ENCODE results near the gene MCAT.
A peak's percentile ranks its signal among the peaks of the same experiment; 100 is the strongest.

Gene MCAT

DNA sequence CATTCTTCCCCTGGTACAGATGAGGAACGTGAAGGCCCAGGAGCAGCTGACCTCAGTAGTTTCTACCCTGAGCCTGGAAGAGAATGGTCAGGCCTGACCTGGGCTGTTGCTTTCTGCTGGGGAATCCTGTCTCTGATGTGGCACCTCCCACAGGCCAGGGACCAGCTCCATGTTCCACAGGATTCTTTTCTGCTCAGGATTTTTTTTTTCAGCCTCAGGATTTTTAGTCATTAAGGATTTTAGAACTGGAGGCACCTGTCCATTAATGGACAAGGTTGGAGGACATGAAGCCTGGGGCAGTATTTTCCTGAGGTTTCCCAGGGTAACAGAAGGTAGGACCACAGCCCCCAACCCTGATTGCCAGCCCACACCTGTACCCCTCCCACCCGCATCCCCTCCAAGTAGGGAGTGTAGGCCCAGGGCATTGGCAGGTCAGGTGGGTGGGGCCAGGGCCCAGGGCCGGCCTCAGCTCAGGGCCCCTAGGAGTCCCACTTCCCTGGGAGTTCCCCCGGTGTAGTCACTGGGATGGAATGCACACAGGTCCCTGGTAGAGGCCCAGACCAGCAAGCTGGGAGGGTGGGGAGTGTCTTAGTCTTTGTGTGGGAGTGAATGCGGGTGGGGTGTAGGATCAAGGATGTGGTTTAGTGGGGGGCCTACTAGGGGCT lies 16.6 kb downstream of the MCAT start:
- no peak overlapping the region for H3K4me3 ChIP-seq (ENCODE audit: low read depth, low read length)
- TF ChIP-seq, protein P1, sequence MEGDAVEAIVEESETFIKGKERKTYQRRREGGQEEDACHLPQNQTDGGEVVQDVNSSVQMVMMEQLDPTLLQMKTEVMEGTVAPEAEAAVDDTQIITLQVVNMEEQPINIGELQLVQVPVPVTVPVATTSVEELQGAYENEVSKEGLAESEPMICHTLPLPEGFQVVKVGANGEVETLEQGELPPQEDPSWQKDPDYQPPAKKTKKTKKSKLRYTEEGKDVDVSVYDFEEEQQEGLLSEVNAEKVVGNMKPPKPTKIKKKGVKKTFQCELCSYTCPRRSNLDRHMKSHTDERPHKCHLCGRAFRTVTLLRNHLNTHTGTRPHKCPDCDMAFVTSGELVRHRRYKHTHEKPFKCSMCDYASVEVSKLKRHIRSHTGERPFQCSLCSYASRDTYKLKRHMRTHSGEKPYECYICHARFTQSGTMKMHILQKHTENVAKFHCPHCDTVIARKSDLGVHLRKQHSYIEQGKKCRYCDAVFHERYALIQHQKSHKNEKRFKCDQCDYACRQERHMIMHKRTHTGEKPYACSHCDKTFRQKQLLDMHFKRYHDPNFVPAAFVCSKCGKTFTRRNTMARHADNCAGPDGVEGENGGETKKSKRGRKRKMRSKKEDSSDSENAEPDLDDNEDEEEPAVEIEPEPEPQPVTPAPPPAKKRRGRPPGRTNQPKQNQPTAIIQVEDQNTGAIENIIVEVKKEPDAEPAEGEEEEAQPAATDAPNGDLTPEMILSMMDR (IDR thresholded peaks at IDR 0.05; ENCODE audit: insufficient read depth, low read length, missing control alignments): no peak
- ChIA-PET POLR2A (no interaction called here), CTCF (interaction anchor here (0.8 to 1.1 kb wide), 2 partner anchors 9 to 11 kb away, joined by 4 to 5 read pairs; no protein-coding TSS in a partner anchor)
- DNase-seq (ENCODE audit: low read depth, low spot score): peak; percentile 38

DNA sequence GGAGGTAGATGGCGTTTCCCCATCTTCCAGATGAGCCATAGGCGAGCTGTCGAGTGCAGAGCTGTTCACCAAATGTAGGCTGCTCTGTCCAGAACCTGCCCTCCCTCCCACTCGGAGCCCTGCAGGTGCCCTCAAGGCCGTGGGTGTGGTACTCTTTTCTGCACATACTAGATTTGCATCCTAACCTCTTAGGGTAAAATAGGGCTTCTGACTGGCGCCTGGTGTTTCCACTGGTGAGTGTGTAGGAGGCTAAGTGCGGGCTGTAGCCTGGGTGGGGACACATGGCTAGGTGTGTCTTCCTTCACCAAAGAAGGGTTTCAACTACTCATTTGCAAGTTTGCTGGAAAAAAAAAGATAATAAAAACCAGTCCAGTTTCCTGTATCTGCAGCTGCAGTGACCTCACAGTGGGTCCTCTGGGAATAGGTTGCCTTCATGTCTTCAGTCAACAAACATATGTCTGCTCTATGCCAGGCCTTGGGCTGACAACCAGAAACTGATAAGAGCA lies 24.2 kb downstream of the MCAT start:
- CTCF ChIA-PET: no interaction called here
- DNase-seq (ENCODE audit: low read depth, low spot score): no peak
- POLR2A ChIA-PET: no interaction called here
- TF ChIP-seq, protein P1 (IDR thresholded peaks at IDR 0.05; ENCODE audit: insufficient read depth, low read length, missing control alignments): no peak
- no peak overlapping the region for H3K4me3 ChIP-seq (ENCODE audit: low read depth, low read length)

DNA sequence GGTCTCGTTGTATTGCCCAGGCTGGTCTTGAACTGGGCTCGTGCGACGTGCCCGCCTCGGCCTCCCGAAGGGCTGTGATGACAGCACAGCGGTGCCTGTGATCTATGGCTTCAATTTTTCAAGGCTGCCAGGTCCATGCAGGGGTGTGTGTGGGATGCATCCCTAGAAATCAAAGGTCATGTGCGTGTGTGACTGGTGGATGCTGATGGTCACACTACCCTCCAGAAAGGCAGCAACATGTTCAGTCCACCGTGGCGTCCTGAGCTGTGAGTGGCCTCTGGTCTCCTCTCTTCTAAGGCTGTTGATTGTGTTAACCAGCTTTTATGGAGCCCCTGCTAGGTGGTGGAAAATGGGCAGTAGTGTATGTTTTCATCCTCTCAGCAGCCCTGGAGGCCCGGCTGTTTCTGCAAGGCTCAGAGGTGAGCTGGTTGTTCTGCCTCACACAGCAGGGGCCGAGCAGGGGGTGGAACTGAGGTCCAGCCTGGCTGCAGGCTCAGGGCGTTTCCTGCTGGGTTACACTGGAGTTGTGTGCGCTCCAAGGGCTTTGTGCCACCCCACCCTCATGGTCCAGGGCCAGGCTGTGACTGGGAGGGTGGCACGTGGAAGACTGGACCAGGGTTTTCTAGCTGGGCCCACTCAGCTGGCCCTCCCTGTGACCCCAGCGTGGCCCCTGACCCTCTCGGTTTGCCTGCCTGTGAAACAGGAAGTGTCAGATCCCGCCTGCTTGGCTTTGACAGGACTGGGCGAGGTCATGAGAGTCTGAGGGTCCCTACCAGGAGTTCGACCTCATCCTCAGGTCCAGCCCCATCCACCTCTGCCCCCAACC lies 25.0 kb downstream of the MCAT start:
- no peak for DNase-seq (ENCODE audit: low read depth, low spot score)
- TF ChIP-seq, protein P1 (IDR thresholded peaks at IDR 0.05; ENCODE audit: insufficient read depth, low read length, missing control alignments): no peak
- ChIA-PET CTCF (no interaction called here), POLR2A (no interaction called here)
- no peak overlapping the region for H3K4me3 ChIP-seq (ENCODE audit: low read depth, low read length)

DNA sequence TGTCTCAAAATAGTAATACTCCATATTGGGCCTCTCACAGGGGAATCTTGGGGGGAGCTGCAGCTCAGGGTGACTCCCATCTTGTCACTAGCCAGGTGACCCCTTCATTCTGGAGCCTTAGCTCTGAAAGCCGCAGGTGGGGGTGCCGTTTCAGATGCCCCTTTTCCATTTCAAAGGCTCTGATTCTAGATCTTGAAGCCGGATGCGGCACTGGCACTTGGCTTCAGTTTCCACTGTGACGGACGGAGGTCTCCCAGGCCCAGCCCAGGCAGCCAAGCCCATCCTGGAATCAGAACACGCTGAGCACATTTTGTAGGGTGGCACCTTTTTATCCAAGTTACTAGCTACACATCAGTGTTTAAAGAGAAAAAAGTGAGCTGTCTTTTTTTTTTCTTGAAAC lies 26.3 kb downstream of the MCAT start:
- ChIA-PET CTCF (interaction anchor here (1.3 kb wide), 1 partner anchor 16 kb away, joined by 3 read pairs; no protein-coding TSS in a partner anchor), POLR2A (no interaction called here)
- H3K4me3 ChIP-seq (ENCODE audit: low read depth, low read length): no peak overlapping the region
- DNase-seq (ENCODE audit: low read depth, low spot score): no peak
- TF ChIP-seq, protein P1 (IDR thresholded peaks at IDR 0.05; ENCODE audit: insufficient read depth, low read length, missing control alignments): no peak

DNA sequence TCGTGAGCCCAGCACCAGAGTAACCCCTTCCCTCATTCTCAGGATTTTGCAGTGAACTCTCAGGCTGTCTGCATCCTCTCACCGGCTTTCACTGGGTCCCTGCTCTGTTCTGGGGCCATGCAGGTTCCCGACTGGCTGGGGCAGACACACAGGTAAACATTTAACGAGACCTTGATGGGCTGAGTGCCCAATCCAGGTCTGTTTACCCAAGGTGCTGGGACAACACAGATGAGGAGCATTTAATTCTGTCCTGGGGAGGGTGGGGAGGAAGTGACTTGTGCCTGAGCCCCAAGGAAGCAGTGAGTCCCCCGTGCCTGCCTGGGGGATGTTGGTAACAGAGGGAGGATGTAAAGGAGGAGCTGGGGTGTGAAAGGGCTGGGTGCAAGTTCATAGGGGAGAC lies 28.2 kb downstream of the MCAT start:
- H3K4me3 ChIP-seq (ENCODE audit: low read depth, low read length): no peak overlapping the region
- ChIA-PET CTCF (no interaction called here), POLR2A (no interaction called here)
- DNase-seq (ENCODE audit: low read depth, low spot score): no peak
- TF ChIP-seq, protein P1 (IDR thresholded peaks at IDR 0.05; ENCODE audit: insufficient read depth, low read length, missing control alignments): no peak

DNA sequence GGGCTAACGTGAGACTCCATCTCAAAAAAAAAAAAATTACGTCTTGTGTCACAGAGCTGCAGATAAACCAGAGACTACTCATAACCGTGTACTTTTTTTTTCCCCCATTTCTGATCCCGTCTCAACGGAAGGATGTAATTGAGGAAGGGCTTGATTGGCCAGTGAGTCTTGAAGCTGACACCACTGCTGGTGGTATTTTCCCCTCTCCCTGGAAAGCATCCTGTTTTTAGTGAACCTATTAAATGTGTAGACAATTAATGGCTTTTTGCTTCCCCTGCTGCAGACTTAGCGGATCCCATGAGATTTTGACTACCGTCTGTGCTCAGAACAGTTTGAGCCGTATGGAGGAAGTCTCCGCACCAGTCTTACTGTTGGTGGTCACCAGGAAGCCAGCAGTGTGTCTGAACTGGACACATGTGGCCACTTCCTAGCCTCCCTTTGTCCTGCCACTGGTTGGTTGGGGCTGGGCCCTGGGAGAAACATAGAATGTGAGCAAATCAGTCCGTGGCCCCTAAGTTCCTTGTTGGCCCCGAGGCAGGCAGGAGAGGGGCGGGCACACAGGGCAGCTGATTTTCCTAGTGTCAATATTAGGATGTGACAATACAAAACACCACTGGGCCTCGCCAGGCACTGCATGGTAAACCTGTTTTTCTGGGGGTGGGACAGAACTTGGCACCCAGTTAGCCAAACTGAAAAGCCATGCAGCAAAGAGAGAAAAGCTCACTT lies 29.5 kb downstream of the MCAT start:
- ChIA-PET POLR2A (no interaction called here), CTCF (no interaction called here)
- no peak for DNase-seq (ENCODE audit: low read depth, low spot score)
- TF ChIP-seq, protein P1 (IDR thresholded peaks at IDR 0.05; ENCODE audit: insufficient read depth, low read length, missing control alignments): no peak
- no peak overlapping the region for H3K4me3 ChIP-seq (ENCODE audit: low read depth, low read length)

Data from AG04449 (cell line).